Stimulated activated CD4-positive, alpha-beta T cell treated with anti-CD3 and anti-CD28 coated beads, Interleukin-1b, Interleukin-23, amount 100 ng/mL, for 24 hours (primary cell): ENCODE measurements around the gene SMAP1.

Source experiments
- DNase-seq, 4 experiments: peaks; one replicate each; pipeline ENCODE4 v3.0.0-alpha.2; 2020; ENCODE audit warnings: low read depth in 4 of 4, low spot score in 1 of 4

The SMAP1 gene

GRCh38 chr6:70680396-70680795, 12.7 kb downstream of the SMAP1 start:
- no peak for DNase-seq

GRCh38 chr6:70684794-70685493, 17.3 kb downstream of the SMAP1 start:
- no peak for DNase-seq

GRCh38 chr6:70685494-70686180, 18.0 kb downstream of the SMAP1 start:
- no peak for DNase-seq

GRCh38 chr6:70686548-70687133, 19.0 kb downstream of the SMAP1 start:
- DNase-seq, result no peak

- no peak for DNase-seq
These were observed 26.2 kb downstream of the SMAP1 start for GRCh38 chr6:70693887-70694286.

GRCh38 chr6:70694371-70694770, 26.7 kb downstream of the SMAP1 start:
- DNase-seq, result no peak

GRCh38 chr6:70700922-70701876, 33.5 kb downstream of the SMAP1 start:
- DNase-seq, result no peak

GRCh38 chr6:70705772-70706171, 38.1 kb downstream of the SMAP1 start:
- no peak for DNase-seq

GRCh38 chr6:70706491-70707123, 38.9 kb downstream of the SMAP1 start:
- DNase-seq, result no peak

- DNase-seq, result no peak
These were observed 40.2 kb downstream of the SMAP1 start for GRCh38 chr6:70707893-70708292.

GRCh38 chr6:70708448-70708847, 40.8 kb downstream of the SMAP1 start:
- no peak for DNase-seq

- no peak for DNase-seq
These were observed 42.1 kb downstream of the SMAP1 start for GRCh38 chr6:70709826-70710225.

GRCh38 chr6:70714716-70715257, 47.1 kb downstream of the SMAP1 start:
- DNase-seq, result no peak

- DNase-seq, result no peak
These were observed 49.5 kb downstream of the SMAP1 start for GRCh38 chr6:70717038-70717801.

- no peak for DNase-seq
These were observed 56.8 kb downstream of the SMAP1 start for GRCh38 chr6:70724524-70724923.

GRCh38 chr6:70725817-70726415, 58.2 kb downstream of the SMAP1 start:
- no peak for DNase-seq

- no peak for DNase-seq
These were observed 66.7 kb downstream of the SMAP1 start for GRCh38 chr6:70734381-70734780.

- DNase-seq, result no peak
These were observed 67.3 kb downstream of the SMAP1 start for GRCh38 chr6:70734979-70735378.

- no peak for DNase-seq
These were observed 67.8 kb downstream of the SMAP1 start for GRCh38 chr6:70735513-70735912.
